MCF 10A (cell line): ENCODE data around the gene ST8SIA2. TPM values are rescaled to one million over a fixed set of nuclear protein-coding genes. Genes with fewer than 3 reads are reported as not detected.

ENCODE experiments used
- BruUV-seq: library from RNA; stranded (reverse); fragments of 400-500 nt; replicated peaks from 2 replicates; lab custom pipeline; 2021; lab: Mats Ljungman, UMichigan
- CTCF ChIA-PET: fragments of 300-600 bp; sonication (Branson Sonifier 250); formaldehyde crosslinking; extraction: SDS; loops from one replicate; lab custom pipeline; 2021; ENCODE audit warnings: antibody characterized with exemption, inconsistent platforms; lab: Yijun Ruan, JAX
- POLR2A ChIA-PET: fragments of 300-600, 350-650 bp; sonication (Branson Sonifier 250); formaldehyde crosslinking; extraction: SDS; loops from one replicate; lab custom pipeline; 2020; ENCODE audit warnings: antibody characterized with exemption, inconsistent platforms; lab: Yijun Ruan, JAX
- DNase-seq: peaks from one replicate; pipeline ENCODE4 v3.0.0-alpha.2; 2018; ENCODE audit not compliant: unreplicated experiment
- H3K27ac Mint-ChIP-seq: one replicate; pipeline ENCODE4 v1.8.0; 2022; ENCODE audit warnings: mild to moderate bottlenecking, low read depth, mixed read lengths; ENCODE audit not compliant: unreplicated experiment
- H3K27me3 Mint-ChIP-seq: one replicate; pipeline ENCODE4 v1.8.0; 2022; ENCODE audit warnings: mixed read lengths; ENCODE audit not compliant: insufficient read depth, unreplicated experiment
- H3K36me3 Mint-ChIP-seq: one replicate; pipeline ENCODE4 v1.8.0; 2022; ENCODE audit warnings: mild to moderate bottlenecking, moderate library complexity, mixed read lengths; ENCODE audit not compliant: insufficient read depth, unreplicated experiment
- H3K4me1 Mint-ChIP-seq: one replicate; pipeline ENCODE4 v1.8.0; 2022; ENCODE audit warnings: mixed read lengths; ENCODE audit not compliant: insufficient read depth, unreplicated experiment
- H3K4me3 Mint-ChIP-seq: one replicate; pipeline ENCODE4 v1.8.0; 2022; ENCODE audit warnings: mild to moderate bottlenecking, moderate library complexity, mixed read lengths; ENCODE audit not compliant: unreplicated experiment
- H3K9me3 Mint-ChIP-seq: one replicate; pipeline ENCODE4 v1.8.0; 2022; ENCODE audit warnings: mixed read lengths; ENCODE audit not compliant: unreplicated experiment
- intact Hi-C: fragments of 100-400 bp; cut with micrococcal nuclease; formaldehyde crosslinking; loops from 2 replicates; pipeline ENCODE4 v1.14.1; 2022
- total RNA-seq: library from RNA; stranded (reverse); gene quantifications from 2 replicates; pipeline ENCODE4 v1.2.3, GENCODE V29; 2022
- TF ChIP-seq, protein P1 (sequence below): fragments of 200-600 bp; IDR thresholded peaks from one replicate; pipeline ENCODE4 v1.8.0; 2022; ENCODE audit warnings: antibody characterized with exemption, mild to moderate bottlenecking; ENCODE audit not compliant: unreplicated experiment

Gene ST8SIA2
- total RNA-seq, 1 experiment from 2014 or later, result not detected

- peaks cover 9% of the 10 kb centered on the region for H3K9me3 Mint-ChIP-seq
- H3K27me3 Mint-ChIP-seq, result peaks cover 55% of the 10 kb centered on the region
- no peak overlapping the region for H3K4me3 Mint-ChIP-seq
- H3K27ac Mint-ChIP-seq, result no peak overlapping the region
- intact Hi-C loops, result loop anchor here (2.0 to 10.0 kb wide), 2 partner anchors 108 to 290 kb away; no protein-coding TSS in a partner anchor
- TF ChIP-seq, protein P1, sequence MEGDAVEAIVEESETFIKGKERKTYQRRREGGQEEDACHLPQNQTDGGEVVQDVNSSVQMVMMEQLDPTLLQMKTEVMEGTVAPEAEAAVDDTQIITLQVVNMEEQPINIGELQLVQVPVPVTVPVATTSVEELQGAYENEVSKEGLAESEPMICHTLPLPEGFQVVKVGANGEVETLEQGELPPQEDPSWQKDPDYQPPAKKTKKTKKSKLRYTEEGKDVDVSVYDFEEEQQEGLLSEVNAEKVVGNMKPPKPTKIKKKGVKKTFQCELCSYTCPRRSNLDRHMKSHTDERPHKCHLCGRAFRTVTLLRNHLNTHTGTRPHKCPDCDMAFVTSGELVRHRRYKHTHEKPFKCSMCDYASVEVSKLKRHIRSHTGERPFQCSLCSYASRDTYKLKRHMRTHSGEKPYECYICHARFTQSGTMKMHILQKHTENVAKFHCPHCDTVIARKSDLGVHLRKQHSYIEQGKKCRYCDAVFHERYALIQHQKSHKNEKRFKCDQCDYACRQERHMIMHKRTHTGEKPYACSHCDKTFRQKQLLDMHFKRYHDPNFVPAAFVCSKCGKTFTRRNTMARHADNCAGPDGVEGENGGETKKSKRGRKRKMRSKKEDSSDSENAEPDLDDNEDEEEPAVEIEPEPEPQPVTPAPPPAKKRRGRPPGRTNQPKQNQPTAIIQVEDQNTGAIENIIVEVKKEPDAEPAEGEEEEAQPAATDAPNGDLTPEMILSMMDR, result no peak
- CTCF ChIA-PET, result interaction anchor here (0.7 to 1.3 kb wide), 4 partner anchors 16 to 108 kb away, joined by 3 to 5 read pairs (median 3); no protein-coding TSS in a partner anchor
- no TSS peak for BruUV-seq
- H3K36me3 Mint-ChIP-seq, result no peaks in the 10 kb centered on the region
- peak; percentile 71 for DNase-seq
- peaks cover 19% of the 10 kb centered on the region for H3K4me1 Mint-ChIP-seq
- POLR2A ChIA-PET, result interaction anchor here (0.7 to 1.9 kb wide), 4 partner anchors 9 to 21 kb away, joined by 3 to 11 read pairs (median 4); no protein-coding TSS in a partner anchor
These were observed 8.6 kb upstream of the ST8SIA2 start for GRCh38 chr15:92385096-92385495.

DNA sequence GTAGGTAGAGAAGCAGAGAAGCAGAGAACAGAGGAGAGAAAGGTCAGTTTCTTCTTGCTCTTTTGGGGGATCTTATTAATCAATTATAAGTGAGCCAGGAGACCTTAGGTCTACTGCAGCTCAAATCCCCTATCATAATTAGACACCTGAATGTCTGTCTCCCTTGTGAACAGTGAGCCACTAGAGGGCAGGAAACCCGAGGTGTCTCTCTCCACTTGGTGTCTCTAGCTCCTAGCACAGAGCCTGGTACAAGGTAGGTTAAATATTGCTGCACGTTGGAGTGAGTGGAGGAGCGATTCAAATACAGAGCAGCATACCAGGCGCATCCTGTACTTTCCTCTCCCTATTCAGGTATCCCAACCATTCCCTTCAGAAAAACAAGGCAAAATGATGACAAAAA is 2.0 kb upstream of the ST8SIA2 start:
- intact Hi-C loops, result loop anchor here (5.0 kb wide), 1 partner anchor 321 kb away; no protein-coding TSS in a partner anchor
- Mint-ChIP-seq H3K4me3 (no peak overlapping the region), H3K36me3 (no peaks in the 10 kb centered on the region), H3K27ac (no peak overlapping the region), H3K9me3 (no peaks in the 10 kb centered on the region), H3K27me3 (peaks cover 100% of the 10 kb centered on the region), H3K4me1 (no peaks in the 10 kb centered on the region)
- ChIA-PET POLR2A (interaction anchor here (0.6 to 1.0 kb wide), 2 partner anchors 25 to 60 kb away, joined by 4 to 5 read pairs; no protein-coding TSS in a partner anchor), CTCF (interaction anchor here (0.7 to 1.1 kb wide), 3 partner anchors 11 to 1276 kb away, joined by 3 read pairs; no protein-coding TSS in a partner anchor)
- TF ChIP-seq, protein P1, result no peak
- no TSS peak for BruUV-seq
- DNase-seq, result peak; percentile 51

DNA sequence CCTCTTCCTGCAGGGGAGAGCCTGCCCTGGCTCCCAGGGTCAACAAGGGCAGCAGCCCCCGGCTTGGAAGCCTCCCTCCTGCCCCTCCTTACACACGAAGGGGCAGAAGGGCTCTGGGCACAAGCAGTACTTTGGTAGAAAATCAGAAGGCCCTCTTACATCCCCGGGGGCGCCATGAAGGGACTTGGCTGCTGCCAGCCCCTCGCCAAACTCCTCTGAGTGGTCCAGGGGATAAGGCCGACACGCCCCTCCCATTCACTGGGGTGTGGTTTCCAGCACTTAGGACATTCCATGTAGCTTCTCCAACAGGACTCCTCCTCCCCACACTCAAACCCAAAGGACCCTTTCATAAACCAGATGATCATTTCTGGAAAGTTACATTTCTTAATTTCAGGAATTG is 1.2 kb upstream of the ST8SIA2 start:
- BruUV-seq, result no TSS peak
- CTCF ChIA-PET, result interaction anchor here (0.6 kb wide), 1 partner anchor 24 kb away, joined by 5 read pairs; no protein-coding TSS in a partner anchor
- Mint-ChIP-seq H3K9me3 (no peaks in the 10 kb centered on the region), H3K36me3 (no peaks in the 10 kb centered on the region), H3K27ac (no peak overlapping the region), H3K27me3 (peaks cover 92% of the 10 kb centered on the region), H3K4me3 (no peak overlapping the region), H3K4me1 (no peaks in the 10 kb centered on the region)
- TF ChIP-seq, protein P1, result no peak
- POLR2A ChIA-PET, result no interaction called here
- no peak for DNase-seq
- intact Hi-C loops, result loop anchor here (5.0 kb wide), 1 partner anchor 320 kb away; no protein-coding TSS in a partner anchor

DNA sequence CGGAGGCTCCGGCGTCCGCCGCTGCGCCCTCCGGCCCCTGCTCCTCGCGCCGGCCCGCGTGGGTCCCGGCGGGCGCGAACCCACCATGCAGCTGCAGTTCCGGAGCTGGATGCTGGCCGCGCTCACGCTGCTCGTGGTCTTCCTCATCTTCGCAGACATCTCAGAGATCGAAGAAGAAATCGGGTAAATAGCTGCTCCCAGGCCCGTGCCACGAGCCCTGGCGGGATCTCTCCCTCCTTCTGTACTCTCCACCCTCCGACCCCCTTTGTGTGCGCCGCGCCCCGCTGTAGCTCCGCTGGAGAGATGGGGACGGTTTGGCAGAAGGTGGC is 263 bp downstream of the ST8SIA2 start:
- no peak for DNase-seq
- H3K4me3 Mint-ChIP-seq, result no peak overlapping the region
- TF ChIP-seq, protein P1, result no peak
- H3K36me3 Mint-ChIP-seq, result no peaks in the 10 kb centered on the region
- intact Hi-C loops, result loop anchor here (5.0 kb wide), 1 partner anchor 318 kb away; no protein-coding TSS in a partner anchor
- ChIA-PET CTCF (interaction anchor here (0.6 to 0.7 kb wide), 2 partner anchors 315 to 569 kb away, joined by 3 read pairs; no protein-coding TSS in a partner anchor), POLR2A (no interaction called here)
- no TSS peak for BruUV-seq
- H3K9me3 Mint-ChIP-seq, result no peaks in the 10 kb centered on the region
- no peak overlapping the region for H3K27ac Mint-ChIP-seq
- no peaks in the 10 kb centered on the region for H3K4me1 Mint-ChIP-seq
- peaks cover 81% of the 10 kb centered on the region for H3K27me3 Mint-ChIP-seq
